ENCODE data around the gene SLC12A3. TPM values are rescaled to one million over a fixed set of nuclear protein-coding genes. Genes with fewer than 3 reads are reported as not detected.
"Not testable (repeated sequence)": the region's sequence is repeated elsewhere in the genome, so short reads cannot be mapped to it uniquely, and the experiment has no call there.

SLC12A3 gene
- total RNA-seq, 1 donor from 2014 or later, result not detected

DNA sequence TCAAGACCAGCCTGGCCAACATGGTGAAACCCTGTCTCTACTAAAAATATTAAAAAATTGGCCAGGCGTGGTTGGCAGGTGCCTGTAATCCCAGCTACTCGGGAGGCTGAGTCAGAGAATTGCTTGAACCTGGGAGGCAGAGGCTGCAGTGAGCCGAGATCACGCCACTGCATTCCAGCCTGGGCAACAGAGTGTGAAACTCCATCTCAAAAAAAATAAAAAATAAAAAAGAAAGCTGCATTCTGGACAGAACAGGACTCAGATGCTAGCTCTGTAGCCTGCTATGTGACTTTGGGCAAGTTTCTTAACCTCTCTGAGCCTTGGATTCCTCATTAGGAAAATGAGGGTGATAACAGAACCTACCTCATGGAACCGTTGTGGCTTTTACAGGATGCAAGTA, 3.8 kb downstream of the SLC12A3 start:
- not testable (repeated sequence) for DNase-seq (ENCODE audit: low spot score)

DNA sequence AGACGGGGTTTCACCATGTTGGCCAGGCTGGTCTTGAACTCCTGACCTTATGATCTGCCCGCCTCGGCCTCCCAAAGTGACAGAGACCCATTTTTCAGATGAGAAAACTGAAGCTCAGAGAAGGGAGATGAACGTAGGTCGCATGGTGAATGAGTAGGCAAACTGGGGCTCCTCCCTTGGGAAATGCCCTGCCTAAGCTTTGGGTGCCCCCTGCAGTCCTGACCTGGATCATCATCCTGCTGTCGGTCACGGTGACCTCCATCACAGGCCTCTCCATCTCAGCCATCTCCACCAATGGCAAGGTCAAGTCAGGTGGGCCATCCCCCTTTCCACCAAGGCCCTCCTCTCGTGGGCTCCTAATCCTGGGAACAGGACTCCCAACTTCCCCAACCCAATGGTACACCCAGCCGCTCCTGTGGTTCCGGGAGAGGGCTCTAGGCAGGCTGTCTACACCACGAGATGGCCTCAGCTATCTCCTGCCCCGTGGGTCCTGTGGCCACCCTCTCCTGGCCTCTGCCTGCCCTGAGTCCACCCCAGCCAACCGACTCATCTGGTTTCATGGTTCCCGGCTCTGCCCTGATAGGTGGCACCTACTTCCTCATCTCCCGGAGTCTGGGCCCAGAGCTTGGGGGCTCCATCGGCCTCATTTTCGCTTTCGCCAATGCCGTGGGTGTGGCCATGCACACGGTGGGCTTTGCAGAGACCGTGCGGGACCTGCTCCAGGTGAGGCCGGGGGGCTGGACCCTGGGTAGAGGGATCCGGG, 4.7 kb downstream of the SLC12A3 start:
- no peak for DNase-seq (ENCODE audit: low spot score)

DNA sequence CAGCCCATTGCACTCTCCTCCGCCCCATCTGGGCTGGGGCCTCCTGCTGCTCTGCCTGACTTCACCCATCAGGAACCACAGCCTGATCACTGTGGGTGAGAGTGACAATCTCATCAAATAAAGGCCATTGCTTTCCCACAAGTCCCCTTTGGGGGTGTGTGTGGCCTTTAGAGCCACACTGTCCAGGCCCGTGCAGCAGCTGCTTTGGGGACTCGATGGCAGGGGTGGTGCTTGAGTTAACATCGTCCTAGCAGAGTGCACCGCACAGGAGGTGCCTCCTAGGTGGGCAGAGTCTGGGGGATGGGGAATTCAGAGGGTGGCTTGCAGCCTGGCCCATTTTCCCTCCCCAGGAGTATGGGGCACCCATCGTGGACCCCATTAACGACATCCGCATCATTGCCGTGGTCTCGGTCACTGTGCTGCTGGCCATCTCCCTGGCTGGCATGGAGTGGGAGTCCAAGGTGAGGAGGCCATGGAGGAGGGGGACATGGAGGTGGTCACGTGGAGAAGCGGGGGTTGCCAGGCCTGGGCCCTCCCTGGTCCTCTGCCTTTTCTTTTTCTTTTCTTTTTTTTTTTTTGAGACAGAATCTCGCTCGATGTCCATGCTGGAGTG, 5.4 kb downstream of the SLC12A3 start:
- DNase-seq (ENCODE audit: low spot score), result no peak

DNA sequence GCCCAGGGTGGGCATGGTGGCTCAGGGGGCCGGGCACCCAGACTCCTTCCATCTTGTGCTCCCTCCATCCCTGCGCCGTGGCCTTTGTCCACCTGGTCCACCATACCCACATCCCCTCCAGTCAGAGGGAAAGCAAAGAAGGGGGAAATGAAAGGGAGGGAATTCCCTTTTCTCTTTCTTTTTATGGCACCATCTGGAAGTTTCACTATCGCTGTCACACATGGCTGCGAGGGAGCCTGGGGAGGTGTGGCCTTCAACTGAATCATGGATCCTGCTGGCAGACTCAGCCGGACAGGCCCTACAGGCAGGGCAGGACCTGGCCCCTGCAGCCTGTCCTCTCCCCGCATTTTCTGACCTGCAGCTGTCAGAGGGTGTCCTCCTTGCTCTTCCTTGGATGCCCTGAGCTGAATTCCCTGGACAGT, 6.2 kb downstream of the SLC12A3 start:
- DNase-seq (ENCODE audit: low spot score), result no peak

DNA sequence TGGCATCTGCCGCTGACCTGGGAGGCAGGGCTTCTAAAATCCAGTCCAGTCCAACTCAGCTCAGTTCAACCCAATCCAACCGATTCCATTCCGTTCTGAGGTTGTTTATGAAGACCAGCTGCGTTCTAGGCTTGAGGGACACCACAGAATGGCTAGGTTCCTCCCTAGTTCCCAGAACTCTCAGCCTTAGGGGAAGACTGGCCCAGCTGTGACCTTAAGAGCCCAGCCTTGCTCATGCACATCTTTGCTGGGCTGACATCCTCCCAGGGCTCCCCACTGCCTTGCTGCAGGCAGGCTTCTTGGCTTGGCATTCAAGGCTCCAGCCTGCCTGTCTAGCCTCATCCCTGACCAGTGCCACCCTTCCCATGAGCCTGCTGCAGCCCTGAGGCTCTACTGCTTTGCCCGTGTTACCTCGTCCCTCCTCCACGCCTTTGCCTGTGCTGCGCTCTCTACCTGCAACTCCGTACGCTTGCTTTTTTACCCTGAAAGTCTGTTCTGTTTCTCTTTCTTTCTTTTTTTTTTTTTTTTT, 7.9 kb downstream of the SLC12A3 start:
- DNase-seq (ENCODE audit: low spot score), result no peak

DNA sequence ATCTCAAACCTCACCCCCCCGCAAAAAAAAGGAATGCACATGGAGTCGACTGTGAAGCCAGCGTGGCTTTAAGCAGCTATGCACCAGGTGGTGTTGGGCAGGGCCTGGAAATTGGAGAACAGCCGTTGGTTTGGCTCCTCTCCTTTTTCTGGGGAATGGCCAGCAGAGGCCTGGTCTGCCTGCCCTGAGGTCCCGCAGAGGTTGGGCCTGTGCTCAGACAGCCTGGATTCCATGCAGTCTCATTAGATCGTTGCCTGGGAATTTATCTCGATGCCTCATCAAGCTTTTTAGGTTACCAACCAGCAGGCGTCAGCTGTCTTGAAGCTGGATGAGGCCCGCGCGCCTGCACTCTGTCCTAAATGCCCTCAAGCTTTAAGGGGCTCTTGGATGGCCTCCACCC, 9.8 kb downstream of the SLC12A3 start:
- DNase-seq (ENCODE audit: low spot score), result no peak

DNA sequence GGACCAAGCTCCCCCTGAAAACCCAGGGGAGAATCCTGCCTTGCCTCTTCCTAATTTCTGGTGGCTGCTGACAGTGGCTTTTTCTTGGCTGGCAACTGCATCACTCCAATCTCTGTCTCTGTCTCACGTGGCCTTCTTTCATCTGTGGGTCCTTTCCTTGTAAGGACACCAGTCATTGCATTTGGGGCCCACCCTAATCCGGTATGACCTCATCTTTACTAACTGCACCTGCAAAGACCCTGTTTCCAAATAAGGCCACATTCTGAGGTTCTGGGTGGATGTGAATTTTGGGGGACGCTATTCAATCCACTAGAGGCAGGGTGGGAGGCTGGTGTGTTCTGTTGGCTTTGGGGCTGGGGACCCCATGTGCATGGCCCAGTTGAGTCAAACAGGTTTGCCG, 11.0 kb downstream of the SLC12A3 start:
- DNase-seq (ENCODE audit: low spot score), result no peak

DNA sequence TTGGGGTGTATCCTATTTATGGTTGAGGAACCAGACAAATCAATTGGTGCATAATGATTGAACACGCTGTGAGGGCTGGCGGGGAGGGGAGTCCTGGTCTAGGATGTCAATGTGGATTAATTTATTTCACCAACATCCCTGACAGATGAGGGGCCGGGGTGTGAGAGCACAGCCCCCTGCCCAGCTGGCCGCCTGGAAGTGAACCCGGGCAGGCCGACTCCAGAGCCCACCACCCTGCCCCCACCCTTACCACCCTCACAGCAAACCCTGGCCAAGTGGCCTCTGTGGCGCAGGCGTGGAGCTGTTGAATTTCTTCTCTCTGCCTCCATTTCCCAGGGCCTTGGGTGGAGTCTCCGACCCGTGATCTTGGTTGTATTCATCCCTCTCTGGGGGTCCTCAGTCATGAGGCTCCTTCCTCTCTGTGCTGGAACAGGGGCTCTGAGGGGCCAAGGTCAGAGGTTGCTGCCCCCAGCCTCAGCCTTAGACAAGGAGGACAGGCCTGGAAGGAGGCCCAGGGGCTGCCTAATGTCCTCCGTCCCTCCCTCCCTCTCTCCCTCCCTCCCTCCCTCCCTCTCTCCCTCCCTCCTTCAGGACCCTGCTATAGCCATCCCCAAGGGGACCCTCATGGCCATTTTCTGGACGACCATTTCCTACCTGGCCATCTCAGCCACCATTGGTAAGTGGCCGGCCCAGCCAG, 12.6 kb downstream of the SLC12A3 start:
- DNase-seq (ENCODE audit: low spot score), result no peak

DNA sequence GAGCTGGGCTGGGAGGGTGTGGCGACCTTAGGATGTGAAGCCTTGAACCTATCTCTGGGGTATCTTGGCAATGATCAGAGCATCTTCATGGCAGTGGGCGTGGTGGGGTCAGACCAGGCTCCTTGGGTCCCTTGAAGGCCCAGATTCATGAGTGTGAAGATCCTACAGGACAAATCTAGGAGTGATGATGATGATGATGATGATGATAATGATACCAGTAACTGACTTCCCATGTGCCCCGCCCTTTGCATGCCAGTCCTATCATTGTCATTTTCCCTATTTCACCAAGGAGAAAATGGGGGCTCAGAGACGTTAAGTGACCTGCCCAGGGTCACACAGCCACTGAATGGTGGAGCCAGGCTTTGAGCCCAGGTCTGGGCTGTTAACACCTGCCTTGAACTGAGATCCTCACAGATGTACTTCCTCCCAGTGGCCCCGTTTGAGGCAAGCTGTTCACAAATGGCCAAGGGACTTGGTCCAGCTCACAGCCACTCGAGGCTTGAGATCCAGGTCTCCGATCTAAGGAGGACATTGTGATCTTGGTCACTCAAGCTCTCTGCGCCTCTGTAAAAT, 13.4 kb downstream of the SLC12A3 start:
- DNase-seq (ENCODE audit: low spot score), result no peak

DNA sequence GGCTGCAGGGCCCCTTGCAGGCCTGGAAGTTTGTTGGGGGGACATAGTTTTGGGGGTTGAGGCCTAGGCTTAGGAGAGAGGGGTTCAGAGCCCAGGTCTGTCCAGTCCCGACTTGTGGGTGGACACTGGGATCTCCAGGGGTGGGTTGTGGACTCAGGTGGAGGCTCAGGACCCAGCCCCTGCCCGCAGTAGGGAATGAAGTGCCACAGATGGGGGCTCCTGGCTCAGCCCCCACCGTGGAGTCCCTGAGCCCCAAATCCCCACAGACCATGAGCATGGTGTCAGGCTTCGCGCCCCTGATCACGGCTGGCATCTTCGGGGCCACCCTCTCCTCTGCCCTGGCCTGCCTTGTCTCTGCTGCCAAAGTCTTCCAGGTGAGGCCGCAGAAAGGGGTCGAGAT, 14.3 kb downstream of the SLC12A3 start:
- DNase-seq (ENCODE audit: low spot score), result no peak

DNA sequence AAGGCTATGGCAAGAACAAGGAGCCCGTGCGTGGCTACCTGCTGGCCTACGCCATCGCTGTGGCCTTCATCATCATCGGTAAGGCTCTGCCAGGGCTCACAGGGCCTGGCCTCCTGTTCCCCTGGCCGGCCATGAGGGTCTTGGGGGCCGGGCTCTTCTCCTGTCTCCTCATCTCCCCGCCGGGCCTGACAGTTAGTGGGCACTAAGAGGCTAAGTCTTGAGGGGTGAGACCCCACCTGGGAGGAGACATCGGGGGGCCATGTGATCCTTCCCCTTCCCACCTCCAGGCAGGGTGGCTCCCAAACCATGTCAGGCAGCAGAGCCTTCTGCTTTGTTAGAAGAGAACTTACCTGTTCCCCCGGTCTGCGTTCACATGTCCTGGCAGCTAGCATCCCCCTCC, 15.2 kb downstream of the SLC12A3 start:
- no peak for DNase-seq (ENCODE audit: low spot score)

DNA sequence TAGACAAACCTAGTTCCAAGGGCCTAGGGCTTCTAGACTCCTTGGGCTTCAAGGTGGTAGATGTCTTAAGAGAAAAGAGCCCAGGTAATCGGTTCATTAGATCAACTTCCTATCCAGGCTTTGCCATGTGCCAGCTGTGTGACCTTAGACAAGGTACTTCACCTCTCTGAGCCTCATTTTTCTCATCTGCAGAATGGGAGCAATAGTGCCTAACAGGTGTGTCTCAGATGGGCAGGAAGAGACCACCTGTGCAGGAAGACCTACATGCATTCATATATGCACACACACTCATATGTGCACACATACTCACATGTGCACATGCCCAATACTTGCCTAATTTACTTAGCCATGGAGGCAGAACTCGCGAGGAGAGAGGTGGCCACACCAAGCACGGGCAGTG, 15.7 kb downstream of the SLC12A3 start:
- no peak for DNase-seq (ENCODE audit: low spot score)

DNA sequence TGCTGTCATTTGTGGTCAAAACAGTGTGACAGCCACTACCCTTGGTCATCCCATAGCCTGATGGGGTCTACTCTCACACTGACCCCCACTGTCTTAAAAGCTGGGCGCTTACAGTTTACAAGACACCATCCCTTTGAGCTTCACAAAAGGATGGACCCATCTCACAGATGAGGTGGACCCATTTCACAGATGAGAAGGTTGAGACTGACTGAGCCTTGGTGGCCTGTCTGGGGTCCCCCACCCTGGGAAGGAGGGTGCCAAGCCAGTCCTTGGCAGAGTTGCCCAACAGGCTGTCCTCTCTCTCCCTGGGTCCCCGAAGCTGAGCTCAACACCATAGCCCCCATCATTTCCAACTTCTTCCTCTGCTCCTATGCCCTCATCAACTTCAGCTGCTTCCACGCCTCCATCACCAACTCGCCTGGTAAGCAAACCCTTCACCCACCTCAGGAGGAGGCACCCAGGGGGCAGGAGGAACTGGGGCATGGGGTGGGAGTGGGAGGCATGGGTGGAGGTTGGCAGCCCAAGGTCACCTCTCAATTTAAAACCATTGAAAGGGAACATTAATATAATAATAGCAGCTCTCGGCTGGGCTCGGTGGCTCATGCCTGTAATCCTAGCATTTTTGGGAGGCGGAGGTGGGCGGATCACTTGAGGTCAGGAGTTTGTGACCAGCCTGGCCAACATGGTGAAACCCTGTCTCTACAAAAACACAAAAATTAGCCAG, 17.2 kb downstream of the SLC12A3 start:
- no peak for DNase-seq (ENCODE audit: low spot score)

DNA sequence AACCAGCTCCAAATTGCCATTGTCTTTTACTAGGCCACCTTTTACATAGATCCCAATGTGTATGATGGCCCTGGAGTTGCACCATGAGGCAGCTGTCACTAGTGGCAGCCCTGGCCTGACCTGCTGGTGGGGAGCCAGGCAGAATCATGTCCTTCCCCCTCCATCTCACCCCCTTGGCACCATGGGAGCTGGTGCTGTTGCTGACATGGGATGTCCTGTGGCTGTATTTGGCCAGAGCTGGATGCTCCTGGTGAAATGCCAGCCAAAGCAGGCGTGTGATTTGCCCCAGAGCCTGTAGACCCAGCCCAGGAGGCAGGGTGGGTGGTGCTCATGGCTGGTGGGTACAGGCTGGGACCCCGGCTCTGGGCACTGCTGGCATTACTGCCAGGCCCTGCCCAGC, 18.6 kb downstream of the SLC12A3 start:
- no peak for DNase-seq (ENCODE audit: low spot score)

DNA sequence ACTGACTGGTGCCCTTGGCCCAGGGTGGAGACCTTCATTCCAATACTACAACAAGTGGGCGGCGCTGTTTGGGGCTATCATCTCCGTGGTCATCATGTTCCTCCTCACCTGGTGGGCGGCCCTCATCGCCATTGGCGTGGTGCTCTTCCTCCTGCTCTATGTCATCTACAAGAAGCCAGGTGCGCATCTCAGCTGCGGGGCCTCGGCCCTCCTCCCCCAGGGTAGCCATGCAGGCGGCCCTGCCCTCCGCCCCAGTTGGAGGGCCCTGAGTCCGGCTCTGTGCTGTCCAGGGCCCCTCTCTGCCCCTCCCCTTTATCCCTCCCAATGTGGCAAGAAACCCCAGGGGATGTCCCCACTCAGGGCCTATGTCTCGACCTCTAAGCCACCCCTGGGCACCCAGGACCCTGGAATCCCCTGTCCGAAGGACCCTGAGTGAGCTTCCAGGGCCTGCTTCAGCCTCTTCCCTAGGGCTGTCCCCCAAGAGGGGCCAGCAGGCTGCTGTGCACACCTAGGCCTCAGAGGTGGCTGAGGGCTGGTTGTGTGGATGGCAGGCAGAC, 19.1 kb downstream of the SLC12A3 start:
- no peak for DNase-seq (ENCODE audit: low spot score)

DNA sequence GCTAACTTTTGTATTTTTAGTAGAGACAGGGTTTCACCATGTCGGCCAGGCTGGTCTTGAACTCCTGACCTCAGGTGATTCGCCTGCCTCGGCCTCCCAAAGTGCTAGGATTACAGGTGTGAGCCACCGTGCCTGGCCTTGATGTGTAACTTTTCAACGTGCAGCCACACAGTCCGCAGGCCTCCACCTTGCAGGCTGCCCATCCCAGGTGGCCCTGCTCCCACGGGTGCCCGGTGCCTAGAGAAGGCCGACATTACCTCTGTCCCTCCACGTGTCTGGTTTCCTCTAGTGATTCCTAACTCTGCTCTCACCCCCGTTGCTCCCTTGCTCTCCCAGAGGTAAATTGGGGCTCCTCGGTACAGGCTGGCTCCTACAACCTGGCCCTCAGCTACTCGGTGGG, 19.9 kb downstream of the SLC12A3 start:
- not testable (repeated sequence) for DNase-seq (ENCODE audit: low spot score)

DNA sequence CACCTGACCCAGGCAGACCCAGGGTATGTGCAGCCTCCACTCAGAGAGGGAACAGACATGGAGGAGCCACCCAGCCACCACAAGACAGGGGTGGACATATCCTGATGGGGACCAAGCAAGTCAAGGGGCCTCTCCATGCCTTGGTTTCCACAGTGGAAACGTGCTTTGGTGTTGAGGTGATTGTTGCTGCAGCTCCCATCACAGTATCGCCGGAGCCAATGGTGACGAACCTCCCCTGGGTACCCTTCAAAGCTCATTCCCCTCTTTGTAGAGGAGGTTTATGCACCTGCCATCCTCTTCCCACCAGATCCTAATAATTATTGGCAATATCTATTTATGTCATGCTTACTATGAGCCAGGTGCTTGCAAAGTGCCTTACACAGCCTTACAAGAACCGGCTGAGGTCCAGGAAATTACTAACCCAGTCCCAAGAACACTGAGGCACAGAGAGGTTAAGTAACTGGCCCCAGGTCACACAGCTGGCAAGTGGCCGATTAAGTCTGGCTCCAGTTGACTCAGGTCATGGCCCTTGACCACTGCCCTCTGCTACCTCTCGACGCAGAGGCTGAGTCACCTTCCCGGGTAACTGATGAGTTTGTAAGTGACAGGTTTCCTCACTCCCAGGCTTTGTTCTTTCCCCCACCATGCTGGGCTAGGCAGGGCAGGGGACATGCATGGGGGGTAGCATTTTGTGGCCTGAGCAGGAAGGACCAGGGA, 20.6 kb downstream of the SLC12A3 start:
- DNase-seq (ENCODE audit: low spot score), result no peak

DNA sequence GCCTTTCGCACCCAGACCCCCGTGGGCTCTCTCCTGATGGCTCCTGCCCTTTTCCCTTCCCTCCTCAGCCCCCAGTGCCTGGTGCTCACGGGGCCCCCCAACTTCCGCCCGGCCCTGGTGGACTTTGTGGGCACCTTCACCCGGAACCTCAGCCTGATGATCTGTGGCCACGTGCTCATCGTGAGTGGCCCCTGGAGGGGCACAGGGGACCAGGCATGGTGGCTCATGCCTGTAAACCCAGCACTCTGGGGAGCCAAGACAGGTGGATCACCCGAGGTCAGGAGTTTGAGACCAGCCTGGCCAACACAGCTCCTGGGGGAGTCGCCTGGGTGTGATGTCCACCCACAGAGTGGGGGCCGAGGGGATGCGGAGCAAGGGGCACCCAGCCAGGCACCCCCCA, 21.3 kb downstream of the SLC12A3 start:
- no peak for DNase-seq (ENCODE audit: low spot score)

DNA sequence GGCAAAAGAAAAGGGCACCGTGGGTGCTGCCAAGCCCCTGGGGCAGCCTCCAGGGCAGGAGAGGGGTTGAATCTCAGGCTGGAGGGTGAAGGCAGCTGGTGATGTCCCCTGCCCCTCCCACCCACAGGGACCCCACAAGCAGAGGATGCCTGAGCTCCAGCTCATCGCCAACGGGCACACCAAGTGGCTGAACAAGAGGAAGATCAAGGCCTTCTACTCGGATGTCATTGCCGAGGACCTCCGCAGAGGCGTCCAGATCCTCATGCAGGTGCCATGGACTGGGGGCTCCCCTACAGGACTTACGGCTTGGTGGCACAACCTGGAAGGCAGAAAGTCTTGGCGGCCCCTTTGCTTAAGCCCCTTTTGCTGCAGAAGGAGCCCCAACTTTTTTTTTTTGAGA, 21.8 kb downstream of the SLC12A3 start:
- DNase-seq (ENCODE audit: low spot score), result no peak

DNA sequence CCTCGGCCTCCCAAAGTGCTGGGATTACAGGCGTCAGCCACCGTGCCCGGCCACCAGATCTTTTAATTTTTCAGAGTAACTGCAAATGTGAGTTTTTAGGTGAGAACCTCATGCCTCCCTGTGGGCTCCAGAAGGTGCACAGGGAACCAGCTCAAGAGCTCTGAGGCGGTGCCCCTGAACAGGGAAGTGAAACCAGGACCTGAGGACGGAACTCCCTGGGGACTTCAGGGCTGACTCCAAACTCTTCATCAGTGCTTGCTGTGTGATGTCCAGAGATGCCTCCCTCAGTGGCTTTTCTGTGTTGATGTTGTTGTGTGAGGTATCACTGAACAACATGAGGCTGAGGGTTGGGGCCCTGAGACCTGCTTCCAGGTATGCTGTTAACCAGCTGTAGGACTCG, 23.8 kb downstream of the SLC12A3 start:
- no peak for DNase-seq (ENCODE audit: low spot score)

Data from mesenteric fat pad (tissue), 1 donor.